GM10266 (cell line): ENCODE data around the gene MSGN1.

Experiments
- DNase-seq: peaks from one replicate; pipeline ENCODE4 v3.0.0; 2012; ENCODE audit errors: extremely low spot score
- TF ChIP-seq, protein P1 (sequence below): IDR thresholded peaks from 2 replicates; pipeline ENCODE4 v1.5.1; 2012; ENCODE audit warnings: mild to moderate bottlenecking, low read depth; ENCODE audit not compliant: control insufficient read depth, insufficient read depth; ENCODE audit errors: missing control alignments

The MSGN1 gene

DNA sequence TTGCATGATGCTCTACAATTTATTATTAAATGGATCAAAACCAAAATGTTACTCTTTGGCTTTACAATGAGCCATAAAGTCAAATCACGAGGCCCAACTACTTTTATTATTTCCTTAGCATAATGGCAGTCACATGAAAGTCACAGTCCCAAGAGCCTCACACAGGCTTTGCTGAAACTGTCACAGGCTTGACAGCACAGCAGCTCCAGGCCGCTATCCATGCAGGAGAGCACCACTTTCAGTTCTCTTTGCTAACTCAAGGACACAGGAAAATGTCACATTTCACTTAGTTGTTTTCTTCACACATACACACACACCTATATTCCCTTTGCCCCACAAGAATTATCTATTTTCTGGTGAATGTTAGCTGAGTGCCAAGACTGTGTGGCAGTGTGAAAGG, 11.1 kb upstream of the MSGN1 start:
- no peak for DNase-seq
- TF ChIP-seq, protein P1, sequence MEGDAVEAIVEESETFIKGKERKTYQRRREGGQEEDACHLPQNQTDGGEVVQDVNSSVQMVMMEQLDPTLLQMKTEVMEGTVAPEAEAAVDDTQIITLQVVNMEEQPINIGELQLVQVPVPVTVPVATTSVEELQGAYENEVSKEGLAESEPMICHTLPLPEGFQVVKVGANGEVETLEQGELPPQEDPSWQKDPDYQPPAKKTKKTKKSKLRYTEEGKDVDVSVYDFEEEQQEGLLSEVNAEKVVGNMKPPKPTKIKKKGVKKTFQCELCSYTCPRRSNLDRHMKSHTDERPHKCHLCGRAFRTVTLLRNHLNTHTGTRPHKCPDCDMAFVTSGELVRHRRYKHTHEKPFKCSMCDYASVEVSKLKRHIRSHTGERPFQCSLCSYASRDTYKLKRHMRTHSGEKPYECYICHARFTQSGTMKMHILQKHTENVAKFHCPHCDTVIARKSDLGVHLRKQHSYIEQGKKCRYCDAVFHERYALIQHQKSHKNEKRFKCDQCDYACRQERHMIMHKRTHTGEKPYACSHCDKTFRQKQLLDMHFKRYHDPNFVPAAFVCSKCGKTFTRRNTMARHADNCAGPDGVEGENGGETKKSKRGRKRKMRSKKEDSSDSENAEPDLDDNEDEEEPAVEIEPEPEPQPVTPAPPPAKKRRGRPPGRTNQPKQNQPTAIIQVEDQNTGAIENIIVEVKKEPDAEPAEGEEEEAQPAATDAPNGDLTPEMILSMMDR = no peak

DNA sequence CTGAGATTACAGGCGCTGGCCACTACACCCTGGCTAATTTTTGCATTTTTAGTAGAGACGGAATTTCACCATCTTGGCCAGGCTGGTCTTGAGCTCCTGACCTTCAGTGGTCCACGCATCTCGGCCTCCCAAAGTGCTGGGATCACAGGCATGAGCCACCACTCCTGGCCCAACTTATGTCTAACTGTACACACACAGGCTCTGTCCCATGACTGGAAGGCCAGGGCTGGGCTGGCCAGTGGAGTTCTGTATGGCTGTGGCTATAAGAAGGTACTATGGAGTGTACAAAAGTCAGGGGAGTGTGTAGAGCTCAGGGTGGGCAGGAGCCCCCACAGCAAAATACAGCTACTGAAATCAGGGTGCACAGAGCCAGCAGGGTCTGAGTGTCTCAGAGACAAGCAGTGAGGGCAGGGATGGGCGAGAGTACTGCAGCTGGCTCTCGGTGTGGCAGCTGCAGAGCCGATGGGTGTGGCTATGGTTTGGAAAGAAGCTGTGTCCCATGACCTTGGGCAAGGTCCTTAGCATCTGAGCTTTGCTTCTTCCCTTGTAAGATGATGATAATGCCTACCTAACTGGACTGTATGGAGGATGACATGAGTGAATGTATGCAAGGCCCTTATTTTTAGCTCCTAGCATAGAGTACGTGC, 10.4 kb upstream of the MSGN1 start:
- TF ChIP-seq, protein P1 = no peak
- DNase-seq = no peak

DNA sequence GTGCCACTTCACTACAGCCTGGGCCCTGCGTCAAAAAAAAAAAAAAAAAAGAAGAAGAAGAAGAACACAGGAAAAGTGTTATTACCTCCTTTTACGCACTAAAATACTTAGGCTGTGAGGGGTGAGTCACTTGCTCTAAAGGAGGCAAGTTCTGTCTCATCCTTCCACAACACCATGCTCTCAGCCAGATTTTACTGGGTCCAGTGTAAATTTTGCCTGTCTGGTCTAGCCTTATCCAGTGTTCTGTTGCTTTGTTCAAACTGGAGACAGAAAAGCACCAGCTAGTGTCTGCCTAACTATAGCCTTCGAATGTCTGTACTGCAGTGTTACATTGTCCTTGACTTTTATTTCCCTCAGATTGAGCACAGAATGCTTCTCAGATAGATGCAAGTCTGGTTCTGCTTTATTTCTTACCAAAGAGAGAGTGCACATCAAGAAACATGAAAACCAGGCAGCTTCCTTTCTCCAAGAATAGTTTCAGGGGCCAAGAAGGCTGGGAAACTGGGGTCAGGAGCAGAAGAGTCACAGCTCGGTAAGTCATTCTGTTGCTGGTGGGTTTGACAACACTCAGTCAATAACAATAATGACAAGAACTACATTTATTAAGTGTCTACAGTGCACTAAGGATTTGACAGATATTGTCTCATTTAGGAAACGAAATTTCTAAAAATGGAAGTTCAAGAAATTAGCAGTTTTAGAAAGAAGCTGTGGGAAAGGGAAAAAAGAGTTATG, 3.1 kb upstream of the MSGN1 start:
- TF ChIP-seq, protein P1 = no peak
- DNase-seq = no peak

DNA sequence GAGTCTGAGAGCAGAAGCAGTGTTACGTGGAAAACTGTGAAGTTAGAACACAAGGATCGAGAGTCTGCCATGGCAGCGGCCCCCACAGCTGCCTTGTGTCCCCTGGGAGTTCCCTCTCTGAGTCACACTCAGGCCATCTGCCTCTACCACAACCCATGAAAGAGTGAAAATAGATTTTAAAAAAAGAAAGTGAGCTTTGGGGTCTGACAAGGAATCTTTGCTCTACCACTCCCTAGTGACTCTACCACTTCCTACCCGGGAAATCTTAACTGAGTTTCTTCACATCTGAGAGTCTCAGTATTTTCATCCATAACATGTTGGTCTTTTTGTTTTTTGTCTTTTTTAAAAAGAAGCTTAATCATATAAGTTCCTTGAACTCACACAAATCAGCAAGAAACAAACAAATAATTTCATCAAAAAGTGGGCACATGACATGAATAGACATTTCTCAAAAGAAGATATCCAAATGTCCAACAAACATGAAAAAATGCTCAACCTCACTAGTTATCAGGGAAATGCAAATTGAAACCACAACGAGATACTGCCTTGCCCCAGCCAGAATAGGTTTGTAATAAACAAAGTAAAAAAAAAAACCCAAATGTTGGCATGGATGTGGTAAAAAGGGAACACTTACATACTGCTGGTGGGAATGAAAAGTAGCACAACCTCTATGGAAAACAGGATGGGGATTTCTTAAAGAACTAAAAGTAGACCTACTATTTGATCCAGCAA, 2.4 kb upstream of the MSGN1 start:
- peak; percentile 76 for DNase-seq

DNA sequence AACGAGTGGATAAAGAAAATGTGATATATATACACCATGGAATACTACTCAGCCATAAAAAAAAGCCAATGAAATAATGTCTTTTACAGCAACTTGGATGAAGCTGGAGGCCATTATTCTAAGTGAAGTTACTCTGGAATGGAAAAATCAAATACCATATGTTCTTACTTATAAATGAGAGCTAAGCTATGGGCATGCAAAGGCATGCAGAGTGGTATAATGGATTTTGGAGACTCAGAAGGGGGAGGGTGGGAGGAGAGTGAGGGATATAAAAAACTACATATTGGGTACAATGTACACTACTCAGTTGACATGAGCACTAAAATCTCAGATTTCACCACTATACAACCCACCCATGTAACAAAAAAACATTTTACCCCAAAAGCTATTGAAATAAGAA, 1.7 kb upstream of the MSGN1 start:
- DNase-seq = no peak
- TF ChIP-seq, protein P1 = no peak

More for the DNA sequence above, 2.4 kb upstream of the MSGN1 start:
- TF ChIP-seq, protein P1 = no peak

DNA sequence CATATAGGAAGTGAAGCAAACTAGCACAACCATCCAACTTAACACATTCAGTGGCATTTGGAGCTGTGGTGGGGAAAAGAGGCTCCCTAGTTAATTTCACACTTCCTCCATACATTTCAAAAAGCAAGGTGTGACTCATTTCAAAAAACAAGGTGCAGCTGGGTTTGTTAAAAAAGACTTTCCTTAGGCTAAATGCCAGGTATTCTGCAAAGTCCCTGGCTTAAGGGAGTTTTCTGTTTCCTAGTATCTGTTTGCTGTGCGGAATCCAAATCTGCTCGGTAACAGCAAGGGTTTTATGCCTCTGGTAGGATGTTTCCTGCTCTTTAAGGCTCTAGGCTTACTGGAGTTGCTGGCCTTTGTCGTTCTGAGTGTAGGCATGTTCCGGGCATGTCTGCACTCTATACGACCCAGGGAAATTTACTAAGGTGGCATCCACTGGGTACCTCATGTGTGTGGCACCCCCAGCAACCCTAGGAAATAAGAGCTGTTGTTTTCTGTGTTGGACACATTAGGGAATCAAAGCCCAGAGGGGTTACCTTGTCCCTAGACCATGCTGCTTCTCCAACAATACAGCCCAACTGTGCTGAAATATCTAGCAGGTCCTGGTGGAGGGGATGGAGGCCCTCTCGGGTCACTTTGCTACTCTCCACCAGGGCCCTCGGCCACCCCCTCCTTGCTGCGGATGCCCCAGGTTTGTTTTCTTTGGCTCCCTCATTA, 634 bp upstream of the MSGN1 start:
- TF ChIP-seq, protein P1 = no peak
- peak; percentile 26 for DNase-seq
